SHP77 (cell line): ENCODE results near the gene LAG3.

Source experiments
- DNase-seq, 2 experiments: peaks; one replicate each; lab custom pipeline; 2025; lab: John Stamatoyannopoulos, UW

Gene LAG3

DNA sequence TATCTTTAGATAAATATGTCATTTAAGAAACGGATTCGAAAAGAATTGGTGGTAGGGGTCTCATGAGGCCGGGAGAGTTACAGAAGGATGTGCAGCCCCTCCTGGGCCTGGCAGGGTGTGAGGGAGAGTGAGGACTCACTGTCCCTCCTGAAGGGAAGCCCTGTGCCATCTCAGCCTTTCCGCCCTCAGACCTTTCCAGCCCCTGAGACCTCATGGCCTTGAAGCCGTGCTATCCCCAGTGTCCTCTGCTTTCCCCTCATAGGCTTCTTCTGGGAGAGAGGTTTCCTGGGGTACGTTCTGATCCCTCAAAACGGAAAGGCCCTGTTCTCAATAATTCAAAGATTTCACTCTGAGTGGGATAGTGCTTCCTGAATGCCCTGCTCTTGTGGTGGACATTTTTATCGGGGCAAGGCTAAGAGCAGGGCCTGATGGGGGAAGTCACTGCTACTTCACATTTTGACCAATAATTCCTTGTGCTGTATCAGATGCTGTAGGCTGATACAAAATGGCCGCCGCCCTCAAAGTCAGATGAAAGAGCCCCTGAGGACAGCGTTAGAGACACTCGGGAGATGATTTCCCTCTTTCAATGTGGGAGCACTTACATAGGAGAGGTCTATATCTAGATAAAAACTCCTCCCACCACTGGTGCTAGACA lies 18.3 kb downstream of the LAG3 start:
- DNase-seq: no peak

GRCh38 chr12:6791931-6792520 lies 19.7 kb downstream of the LAG3 start:
- no peak for DNase-seq

- DNase-seq: no peak
These were observed 20.3 kb downstream of the LAG3 start for GRCh38 chr12:6792522-6793201.

GRCh38 chr12:6795088-6795487 lies 22.8 kb downstream of the LAG3 start:
- no peak for DNase-seq

GRCh38 chr12:6796576-6796975 lies 24.3 kb downstream of the LAG3 start:
- DNase-seq: no peak

DNA sequence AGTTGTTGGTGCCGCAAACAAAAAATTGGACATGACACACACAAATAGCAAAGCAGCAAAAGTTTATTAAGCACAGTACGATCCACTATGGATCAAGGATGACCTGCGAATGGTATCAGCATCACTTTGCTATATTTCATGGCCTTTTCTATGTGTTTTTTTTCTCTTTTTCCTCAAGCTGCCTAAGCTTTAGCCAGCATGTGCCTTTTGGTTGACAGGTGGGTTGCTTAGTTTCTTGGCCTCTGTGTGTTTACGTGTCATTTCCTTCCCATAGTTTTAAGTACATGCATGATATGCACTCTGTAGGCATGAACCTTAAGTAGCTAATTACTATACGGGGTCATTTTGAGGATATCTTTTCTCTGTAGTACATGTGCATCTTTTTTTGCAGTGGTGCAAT lies 26.8 kb downstream of the LAG3 start:
- DNase-seq: no peak

DNA sequence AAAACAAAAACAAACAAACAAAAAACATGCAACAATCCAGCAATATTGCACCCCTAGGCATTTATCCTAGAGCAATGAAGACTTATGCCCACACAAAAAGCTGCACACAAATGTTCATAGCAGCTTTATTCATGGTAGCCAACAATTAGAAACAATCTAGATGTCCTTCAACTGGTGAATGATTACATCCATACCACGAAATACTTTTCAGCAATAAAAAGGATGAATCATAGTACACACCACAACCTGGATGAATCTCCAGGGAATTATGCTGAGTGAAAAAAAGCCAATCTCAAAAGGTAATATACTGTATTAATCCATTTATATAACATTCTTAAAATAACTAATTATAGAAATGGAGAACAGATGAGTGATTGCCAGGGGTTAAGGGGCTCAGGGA lies 34.9 kb downstream of the LAG3 start:
- DNase-seq: no peak

- DNase-seq: no peak
These were observed 36.7 kb downstream of the LAG3 start for GRCh38 chr12:6809056-6809455.

GRCh38 chr12:6810758-6811157 lies 38.4 kb downstream of the LAG3 start:
- no peak for DNase-seq

DNA sequence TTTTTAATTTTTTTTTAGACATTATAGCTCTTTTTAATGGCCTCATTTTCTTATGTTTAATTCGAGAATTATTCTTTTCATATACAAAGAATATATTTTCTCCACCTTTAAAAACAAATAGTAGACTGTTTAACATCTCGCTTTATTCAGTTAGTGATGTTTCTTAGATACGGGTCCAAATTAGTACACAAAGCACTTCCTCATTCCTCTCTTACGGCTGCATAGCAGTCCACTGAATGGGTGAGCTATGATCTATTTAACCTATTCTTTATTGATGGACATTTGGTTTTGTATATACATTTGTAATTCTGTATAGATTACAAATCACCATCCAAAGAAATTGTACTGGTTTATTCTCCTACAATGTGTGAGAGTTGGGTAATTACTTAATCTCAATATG lies 41.0 kb downstream of the LAG3 start:
- DNase-seq: no peak

DNA sequence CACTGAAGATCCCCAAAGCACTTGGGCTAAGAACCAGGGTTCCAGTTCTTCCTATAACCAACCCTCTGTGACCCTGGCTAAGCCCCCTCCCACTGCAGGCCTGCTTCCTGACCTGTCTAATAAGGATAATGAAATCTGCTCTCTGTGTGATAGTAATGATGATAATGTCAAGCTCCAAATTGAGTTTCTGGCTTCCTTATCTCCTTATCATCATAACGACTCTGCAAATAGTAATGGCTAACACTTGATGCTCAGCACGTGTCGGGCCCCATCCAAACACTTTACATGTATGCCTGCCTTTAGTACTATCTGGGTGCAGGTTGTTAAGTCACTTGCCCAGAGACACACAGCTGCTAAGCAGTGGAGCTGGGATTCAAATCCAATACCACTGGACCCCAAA lies 44.3 kb downstream of the LAG3 start:
- no peak for DNase-seq

DNA sequence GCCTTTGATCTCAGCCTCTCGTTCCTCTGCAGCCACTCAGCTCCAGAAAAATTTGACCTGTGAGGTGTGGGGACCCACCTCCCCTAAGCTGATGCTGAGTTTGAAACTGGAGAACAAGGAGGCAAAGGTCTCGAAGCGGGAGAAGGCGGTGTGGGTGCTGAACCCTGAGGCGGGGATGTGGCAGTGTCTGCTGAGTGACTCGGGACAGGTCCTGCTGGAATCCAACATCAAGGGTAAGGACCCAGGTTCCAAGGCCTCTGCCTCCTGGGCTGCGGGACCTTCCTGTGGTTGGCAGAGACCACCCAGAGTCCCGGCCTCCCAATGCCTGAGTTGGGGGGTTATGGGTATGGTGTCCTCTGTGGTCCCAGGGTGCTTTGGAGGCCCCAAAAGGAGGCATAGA lies 44.8 kb downstream of the LAG3 start:
- no peak for DNase-seq

DNA sequence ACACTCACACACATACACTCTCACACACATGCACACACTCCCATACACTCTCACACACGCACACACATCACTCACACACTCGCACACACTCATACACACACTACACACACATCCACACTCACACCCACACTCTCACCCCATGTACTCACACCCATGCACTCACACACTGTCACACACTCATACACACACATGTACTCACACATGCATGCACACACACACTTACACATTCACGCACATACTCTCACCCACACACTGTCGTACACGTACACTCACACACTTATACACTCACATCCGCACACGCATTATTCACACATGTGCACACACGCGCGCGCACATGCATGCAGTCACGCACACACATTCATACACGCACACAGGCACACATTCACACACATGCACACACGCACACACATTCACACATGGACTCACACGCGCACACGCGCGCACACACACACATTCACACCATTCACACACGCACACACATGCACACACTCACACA lies 45.4 kb downstream of the LAG3 start:
- no peak for DNase-seq

DNA sequence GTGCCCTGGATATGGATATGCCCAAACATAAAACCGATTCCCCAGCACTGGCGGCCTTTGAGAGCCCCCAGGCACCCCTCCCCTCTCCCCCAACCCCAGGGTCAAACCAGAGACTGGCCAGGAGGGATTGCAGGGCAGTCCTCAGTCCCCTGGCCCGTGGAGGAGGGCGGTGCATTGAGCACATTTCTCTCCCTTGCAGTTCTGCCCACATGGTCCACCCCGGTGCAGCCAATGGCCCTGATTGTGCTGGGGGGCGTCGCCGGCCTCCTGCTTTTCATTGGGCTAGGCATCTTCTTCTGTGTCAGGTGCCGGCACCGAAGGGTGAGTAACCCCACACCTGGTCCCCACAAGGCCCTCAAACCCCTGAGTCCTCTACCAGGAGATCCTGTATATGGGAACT lies 45.9 kb downstream of the LAG3 start:
- no peak for DNase-seq

- no peak for DNase-seq
These were observed 46.3 kb downstream of the LAG3 start for GRCh38 chr12:6818645-6819044.

GRCh38 chr12:6819106-6820030 lies 47.0 kb downstream of the LAG3 start:
- DNase-seq: no peak

- DNase-seq: no peak
These were observed 47.8 kb downstream of the LAG3 start for GRCh38 chr12:6820166-6820565.

- DNase-seq: peak in 1 of 2 experiments; percentile 19
These were observed 49.5 kb downstream of the LAG3 start, which contains the start of gene GPR162 for GRCh38 chr12:6821591-6822425. Gene GPR162, plus strand, starts transcription at chr12:6821821. Its CDS starts 2,078 bp downstream, at chr12:6823899.

- no peak for DNase-seq
These were observed 50.3 kb downstream of the LAG3 start for GRCh38 chr12:6822426-6823135.
